GM19395 (cell line): ENCODE results near the gene VARS2.
"Not testable (repeated sequence)": the region's sequence is repeated elsewhere in the genome, so short reads cannot be mapped to it uniquely, and the experiment has no call there.

Experiments
- ATAC-seq: cut with Tn5 transposase; IDR thresholded peaks from one replicate; pipeline ENCODE4 v1.9.1; 2021; ENCODE audit warnings: mild to moderate bottlenecking, moderate library complexity; ENCODE audit not compliant: unreplicated experiment

The VARS2 gene

GRCh38 chr6:30927080-30927479, 13.0 kb downstream of the VARS2 start:
- not testable (repeated sequence) for ATAC-seq

- no peak for ATAC-seq
Observed at GRCh38 chr6:30928677-30929076, 14.6 kb downstream of the VARS2 start.

- no peak for ATAC-seq
Observed at GRCh38 chr6:30930506-30930905, 16.5 kb downstream of the VARS2 start.

- ATAC-seq, result no peak
Observed at GRCh38 chr6:30931272-30931671, 17.2 kb downstream of the VARS2 start.

GRCh38 chr6:30931969-30932645, 18.1 kb downstream of the VARS2 start, which contains the start of gene SFTA2:
SFTA2 (minus strand) TSS chr6:30932170; CDS start chr6:30932096, 74 bp downstream.
- ATAC-seq, result no peak

- no peak for ATAC-seq
Observed at GRCh38 chr6:30932665-30933365, 18.8 kb downstream of the VARS2 start.

- ATAC-seq, result no peak
Observed at GRCh38 chr6:30935018-30935417, 21.0 kb downstream of the VARS2 start.

GRCh38 chr6:30937265-30937664, 23.2 kb downstream of the VARS2 start:
- no peak for ATAC-seq

- no peak for ATAC-seq
Observed at GRCh38 chr6:30938730-30939129, 24.7 kb downstream of the VARS2 start.

GRCh38 chr6:30939473-30939872, 25.4 kb downstream of the VARS2 start:
- ATAC-seq, result no peak

GRCh38 chr6:30940361-30940986, 26.4 kb downstream of the VARS2 start, which contains the start of gene MUCL3:
MUCL3 (plus strand) TSS chr6:30940973; CDS start chr6:30941000, 27 bp downstream.
- ATAC-seq, result no peak

GRCh38 chr6:30942338-30943060, 28.5 kb downstream of the VARS2 start:
- no peak for ATAC-seq

GRCh38 chr6:30944051-30944450, 30.0 kb downstream of the VARS2 start:
- no peak for ATAC-seq

GRCh38 chr6:30945281-30945680, 31.2 kb downstream of the VARS2 start:
- no peak for ATAC-seq

- no peak for ATAC-seq
Observed at GRCh38 chr6:30947231-30947630, 33.2 kb downstream of the VARS2 start.

- no peak for ATAC-seq
Observed at GRCh38 chr6:30948811-30949210, 34.8 kb downstream of the VARS2 start.

GRCh38 chr6:30951907-30952469, 38.0 kb downstream of the VARS2 start:
- ATAC-seq, result no peak

- no peak for ATAC-seq
Observed at GRCh38 chr6:30954631-30955366, 40.8 kb downstream of the VARS2 start.

GRCh38 chr6:30955367-30956042, 41.5 kb downstream of the VARS2 start:
- peak; percentile 65 for ATAC-seq

- no peak for ATAC-seq
Observed at GRCh38 chr6:30957716-30958115, 43.7 kb downstream of the VARS2 start.
